T-helper 1 cell treated with Interleukin-12 subunit alpha and Interleukin-12 subunit beta and Interleukin-4 antibody, amounts not matched to agents 30 μg/mL and 1 μg/mL, for 36 hours (primary cell): Measurements from ENCODE around the gene MRPS25.
A peak's percentile ranks its signal among the peaks of the same experiment; 100 is the strongest.

ENCODE experiments used
- H3K27ac Mint-ChIP-seq: one replicate; pipeline ENCODE4 v1.8.0; 2021; ENCODE audit warnings: mild to moderate bottlenecking, mixed read lengths
- H3K27me3 Mint-ChIP-seq: one replicate; pipeline ENCODE4 v1.8.0; 2021; ENCODE audit warnings: low read depth, mixed read lengths
- H3K36me3 Mint-ChIP-seq: one replicate; pipeline ENCODE4 v1.8.0; 2021; ENCODE audit warnings: low read depth, mixed read lengths
- H3K4me1 Mint-ChIP-seq: one replicate; pipeline ENCODE4 v1.8.0; 2021; ENCODE audit warnings: low read depth, mixed read lengths
- H3K4me3 Mint-ChIP-seq: one replicate; pipeline ENCODE4 v1.8.0; 2021; ENCODE audit warnings: mild to moderate bottlenecking, moderate library complexity, mixed read lengths
- H3K9me3 Mint-ChIP-seq: one replicate; pipeline ENCODE4 v1.8.0; 2021; ENCODE audit warnings: mixed read lengths

Gene MRPS25

GRCh38 chr3:15096046-15096445, 30.9 kb upstream of the MRPS25 start:
- no peak overlapping the region for H3K4me3 Mint-ChIP-seq
- no peak overlapping the region for H3K27ac Mint-ChIP-seq
- H3K9me3 Mint-ChIP-seq = no peaks in the 10 kb centered on the region
- peaks cover 32% of the 10 kb centered on the region for H3K36me3 Mint-ChIP-seq
- H3K4me1 Mint-ChIP-seq = peaks cover 30% of the 10 kb centered on the region
- H3K27me3 Mint-ChIP-seq = peaks cover 4% of the 10 kb centered on the region

DNA sequence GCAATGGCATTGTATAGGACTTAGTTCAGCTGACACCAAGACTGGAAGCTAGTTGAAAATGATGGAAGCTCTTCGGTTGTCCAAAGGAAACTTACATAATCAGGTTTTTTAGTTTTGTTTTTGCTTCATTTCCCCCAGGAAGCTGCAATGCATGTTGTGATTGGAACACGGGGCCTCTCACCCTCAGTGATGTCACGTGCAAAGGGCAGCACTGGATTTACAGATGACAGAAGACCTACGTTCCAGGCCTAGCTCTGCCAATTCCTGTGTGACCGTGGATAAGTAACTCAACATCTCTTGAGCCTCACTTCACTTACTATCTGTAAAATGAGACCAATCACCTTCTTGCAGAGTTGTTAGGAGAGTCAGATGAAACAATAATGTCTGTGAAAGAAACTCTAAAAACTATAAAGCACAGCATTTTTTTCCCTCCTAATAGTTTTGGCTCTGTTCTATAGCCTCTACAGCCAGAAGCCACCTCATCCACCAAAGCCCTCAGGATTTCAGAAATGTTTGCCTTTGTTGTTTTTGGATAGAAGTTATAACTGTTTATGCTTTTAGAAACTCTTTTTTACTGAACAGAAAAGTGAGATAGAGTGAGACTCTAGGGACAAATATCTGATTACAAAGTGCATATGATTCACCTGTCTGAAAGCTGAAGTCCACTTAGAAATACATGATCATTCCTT, 29.2 kb upstream of the MRPS25 start:
- Mint-ChIP-seq H3K9me3 (no peaks in the 10 kb centered on the region), H3K4me3 (no peak overlapping the region), H3K4me1 (peaks cover 25% of the 10 kb centered on the region), H3K36me3 (peaks cover 39% of the 10 kb centered on the region), H3K27me3 (peaks cover 4% of the 10 kb centered on the region), H3K27ac (no peak overlapping the region)

GRCh38 chr3:15092686-15093085, 27.6 kb upstream of the MRPS25 start:
- peaks cover 15% of the 10 kb centered on the region for H3K4me1 Mint-ChIP-seq
- H3K36me3 Mint-ChIP-seq = peaks cover 35% of the 10 kb centered on the region
- no peak overlapping the region for H3K4me3 Mint-ChIP-seq
- no peaks in the 10 kb centered on the region for H3K9me3 Mint-ChIP-seq
- no peak overlapping the region for H3K27ac Mint-ChIP-seq
- peaks cover under 1% of the 10 kb centered on the region for H3K27me3 Mint-ChIP-seq

GRCh38 chr3:15091575-15091974, 26.5 kb upstream of the MRPS25 start:
- Mint-ChIP-seq H3K36me3 (peaks cover 35% of the 10 kb centered on the region), H3K4me3 (no peak overlapping the region), H3K27ac (no peak overlapping the region), H3K27me3 (no peaks in the 10 kb centered on the region), H3K4me1 (peaks cover 12% of the 10 kb centered on the region), H3K9me3 (no peaks in the 10 kb centered on the region)

DNA sequence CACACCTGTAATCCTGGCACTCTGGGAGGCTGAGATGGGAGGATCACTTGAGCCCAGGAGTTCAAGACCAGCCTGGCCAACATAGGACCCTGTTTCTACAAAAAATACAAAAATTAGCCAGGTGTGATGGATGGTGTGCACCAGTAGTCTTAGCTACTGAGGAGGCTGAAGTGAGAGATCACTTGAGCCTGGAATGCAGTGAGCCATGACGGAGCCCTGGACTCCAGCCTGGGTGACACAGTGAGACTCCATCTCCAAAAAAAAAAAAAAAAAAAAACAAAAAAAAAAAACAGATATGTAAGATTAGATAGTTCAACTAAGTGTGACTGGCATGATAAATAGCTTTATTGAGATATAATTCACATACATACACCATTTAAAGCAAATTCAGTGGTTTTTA, 24.1 kb upstream of the MRPS25 start:
- H3K4me1 Mint-ChIP-seq = peaks cover 4% of the 10 kb centered on the region
- H3K4me3 Mint-ChIP-seq = no peak overlapping the region
- H3K27me3 Mint-ChIP-seq = no peaks in the 10 kb centered on the region
- peaks cover 30% of the 10 kb centered on the region for H3K36me3 Mint-ChIP-seq
- no peak overlapping the region for H3K27ac Mint-ChIP-seq
- H3K9me3 Mint-ChIP-seq = no peaks in the 10 kb centered on the region

- no peak overlapping the region for H3K27ac Mint-ChIP-seq
- peaks cover 44% of the 10 kb centered on the region for H3K36me3 Mint-ChIP-seq
These were observed 21.6 kb upstream of the MRPS25 start for GRCh38 chr3:15086699-15087098.

GRCh38 chr3:15086263-15086662, 21.1 kb upstream of the MRPS25 start:
- Mint-ChIP-seq H3K36me3 (peaks cover 44% of the 10 kb centered on the region), H3K27ac (no peak overlapping the region), H3K4me1 (peaks cover 8% of the 10 kb centered on the region)

More at GRCh38 chr3:15086699-15087098, 21.6 kb upstream of the MRPS25 start:
- Mint-ChIP-seq H3K27me3 (no peaks in the 10 kb centered on the region), H3K4me1 (peaks cover 8% of the 10 kb centered on the region), H3K4me3 (no peak overlapping the region), H3K9me3 (no peaks in the 10 kb centered on the region)

DNA sequence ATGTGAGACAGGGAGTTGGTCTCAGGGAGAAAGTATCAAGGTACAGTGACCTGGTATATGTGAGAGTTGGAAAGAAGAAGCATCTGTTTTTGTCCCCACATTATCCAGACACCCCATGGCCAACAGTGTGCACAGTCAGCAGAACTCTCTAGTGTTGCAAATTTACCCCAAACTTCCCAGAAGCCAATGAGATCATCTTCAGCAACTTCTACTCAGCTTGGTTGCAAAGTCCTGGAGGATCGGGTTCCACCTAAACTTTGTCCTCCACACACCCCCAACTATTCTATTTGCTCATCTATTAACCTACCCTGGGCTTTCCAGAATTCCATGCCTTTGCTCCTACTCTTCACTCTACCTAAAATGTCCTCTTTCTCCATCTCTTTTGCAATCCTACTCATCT, 18.1 kb upstream of the MRPS25 start:
- Mint-ChIP-seq H3K4me1 (peaks cover 8% of the 10 kb centered on the region), H3K27ac (no peak overlapping the region), H3K9me3 (no peaks in the 10 kb centered on the region), H3K4me3 (no peak overlapping the region), H3K36me3 (peaks cover 51% of the 10 kb centered on the region), H3K27me3 (no peaks in the 10 kb centered on the region)

More at GRCh38 chr3:15086263-15086662, 21.1 kb upstream of the MRPS25 start:
- Mint-ChIP-seq H3K4me3 (no peak overlapping the region), H3K9me3 (no peaks in the 10 kb centered on the region), H3K27me3 (no peaks in the 10 kb centered on the region)

DNA sequence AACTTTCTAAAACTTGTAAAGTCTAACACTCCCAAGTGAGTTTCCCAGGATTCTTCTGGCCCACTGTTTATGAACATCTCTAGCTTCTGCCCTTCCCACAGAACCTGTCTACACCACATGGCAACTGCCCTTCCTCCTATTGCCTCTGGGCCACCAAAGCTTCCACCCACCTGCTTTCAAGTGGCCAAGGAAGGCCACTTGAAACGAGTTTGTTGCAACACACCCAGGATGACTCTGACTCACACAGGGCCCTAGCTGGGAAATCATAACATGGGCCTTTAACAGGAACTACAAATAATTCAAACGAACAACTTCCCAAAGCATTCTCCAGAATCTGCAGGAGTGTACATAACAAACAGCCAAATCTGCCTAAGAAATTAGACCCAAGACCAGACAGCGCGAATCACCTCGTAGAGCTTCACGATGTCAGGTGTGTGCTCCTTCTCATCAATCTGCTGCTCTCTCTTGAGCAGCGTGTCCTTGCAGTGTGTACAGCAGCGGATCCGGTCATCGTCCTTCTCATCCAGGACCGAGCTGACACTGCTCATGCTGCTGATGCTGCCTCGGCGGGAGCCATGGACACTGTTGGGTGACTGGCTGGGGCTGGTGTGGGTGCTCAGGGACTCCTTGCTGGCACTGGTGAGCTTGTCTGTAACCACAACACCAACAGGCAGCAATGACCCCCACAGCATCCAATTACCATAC, 17.0 kb upstream of the MRPS25 start:
- Mint-ChIP-seq H3K36me3 (peaks cover 60% of the 10 kb centered on the region), H3K4me3 (no peak overlapping the region), H3K9me3 (no peaks in the 10 kb centered on the region), H3K27ac (no peak overlapping the region), H3K4me1 (peaks cover 8% of the 10 kb centered on the region), H3K27me3 (no peaks in the 10 kb centered on the region)

- Mint-ChIP-seq H3K36me3 (peaks cover 62% of the 10 kb centered on the region), H3K27me3 (no peaks in the 10 kb centered on the region), H3K9me3 (no peaks in the 10 kb centered on the region), H3K4me1 (peaks cover 8% of the 10 kb centered on the region), H3K4me3 (no peak overlapping the region), H3K27ac (no peak overlapping the region)
These were observed 14.0 kb upstream of the MRPS25 start for GRCh38 chr3:15079091-15079490.

DNA sequence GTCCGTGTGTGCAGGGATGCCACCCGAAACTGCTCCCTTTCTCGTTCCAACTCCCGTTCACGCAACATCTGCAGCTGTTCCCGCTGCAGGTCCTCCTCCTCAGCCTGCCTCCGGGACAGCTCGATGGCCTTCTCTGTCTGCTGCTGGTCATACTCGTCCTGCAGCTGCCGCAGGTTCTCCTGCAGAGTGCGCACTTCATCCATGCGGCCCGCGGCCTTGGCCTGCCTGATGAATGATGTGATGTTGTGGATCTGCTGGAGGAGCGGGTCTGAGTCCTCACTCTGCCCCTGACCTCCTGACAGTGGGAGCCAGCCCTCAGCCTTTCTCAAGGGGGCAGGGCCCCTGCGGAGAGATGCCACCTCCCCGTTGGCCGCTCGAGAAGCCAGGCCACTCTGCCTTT, 9.4 kb upstream of the MRPS25 start:
- H3K9me3 Mint-ChIP-seq = no peaks in the 10 kb centered on the region
- H3K4me1 Mint-ChIP-seq = peaks cover under 1% of the 10 kb centered on the region
- no peaks in the 10 kb centered on the region for H3K27me3 Mint-ChIP-seq
- no peak overlapping the region for H3K4me3 Mint-ChIP-seq
- H3K36me3 Mint-ChIP-seq = peaks cover 37% of the 10 kb centered on the region
- H3K27ac Mint-ChIP-seq = no peak overlapping the region

GRCh38 chr3:15071699-15072098, 6.6 kb upstream of the MRPS25 start:
- no peak overlapping the region for H3K27ac Mint-ChIP-seq
- peaks cover 3% of the 10 kb centered on the region for H3K4me1 Mint-ChIP-seq
- H3K4me3 Mint-ChIP-seq = no peak overlapping the region
- H3K9me3 Mint-ChIP-seq = no peaks in the 10 kb centered on the region
- H3K36me3 Mint-ChIP-seq = peaks cover 24% of the 10 kb centered on the region
- H3K27me3 Mint-ChIP-seq = no peaks in the 10 kb centered on the region

- H3K27ac Mint-ChIP-seq = no peak overlapping the region
- H3K4me1 Mint-ChIP-seq = peaks cover 6% of the 10 kb centered on the region
- H3K27me3 Mint-ChIP-seq = no peaks in the 10 kb centered on the region
- no peak overlapping the region for H3K4me3 Mint-ChIP-seq
- no peaks in the 10 kb centered on the region for H3K9me3 Mint-ChIP-seq
- H3K36me3 Mint-ChIP-seq = peaks cover 11% of the 10 kb centered on the region
These were observed 4.3 kb upstream of the MRPS25 start for GRCh38 chr3:15069441-15069840.

GRCh38 chr3:15066467-15066866, 1.4 kb upstream of the MRPS25 start:
- Mint-ChIP-seq H3K9me3 (no peaks in the 10 kb centered on the region), H3K27me3 (no peaks in the 10 kb centered on the region), H3K4me3 (peak overlapping the region; percentile 2), H3K36me3 (peaks cover 13% of the 10 kb centered on the region), H3K27ac (no peak overlapping the region), H3K4me1 (peaks cover 20% of the 10 kb centered on the region)

- Mint-ChIP-seq H3K4me3 (peak overlapping the region; percentile 93), H3K4me1 (peaks cover 20% of the 10 kb centered on the region), H3K27me3 (no peaks in the 10 kb centered on the region), H3K27ac (no peak overlapping the region), H3K9me3 (no peaks in the 10 kb centered on the region), H3K36me3 (peaks cover 11% of the 10 kb centered on the region)
These were observed 464 bp upstream of the MRPS25 start for GRCh38 chr3:15065550-15066007.
